HG02642 (cell line): Measurements from ENCODE around the gene RPTOR.

Experiments used
- ATAC-seq: cut with Tn5 transposase; IDR thresholded peaks from one replicate; pipeline ENCODE4 v1.9.1; 2021; ENCODE audit warnings: mild to moderate bottlenecking; ENCODE audit not compliant: unreplicated experiment, poor library complexity

Gene RPTOR

GRCh38 chr17:80970762-80971703, 426.4 kb downstream of the RPTOR start:
- no peak for ATAC-seq

GRCh38 chr17:80971704-80972304, 427.2 kb downstream of the RPTOR start:
- no peak for ATAC-seq

- ATAC-seq = no peak
Measured at GRCh38 chr17:80976701-80977100, 432.1 kb downstream of the RPTOR start.

GRCh38 chr17:80977172-80977571, 432.5 kb downstream of the RPTOR start:
- no peak for ATAC-seq

- ATAC-seq = no peak
Measured at GRCh38 chr17:80978499-80979497, 434.2 kb downstream of the RPTOR start.

GRCh38 chr17:80979547-80980378, 435.1 kb downstream of the RPTOR start:
- ATAC-seq = no peak

- ATAC-seq = no peak
Measured at GRCh38 chr17:80980397-80981061, 435.9 kb downstream of the RPTOR start.

GRCh38 chr17:80981062-80981902, 436.6 kb downstream of the RPTOR start:
- ATAC-seq = no peak

GRCh38 chr17:80981929-80982425, 437.3 kb downstream of the RPTOR start:
- no peak for ATAC-seq

- ATAC-seq = no peak
Measured at GRCh38 chr17:80982426-80982974, 437.9 kb downstream of the RPTOR start.

GRCh38 chr17:80983545-80983944, 438.9 kb downstream of the RPTOR start:
- no peak for ATAC-seq

GRCh38 chr17:80984749-80985148, 440.1 kb downstream of the RPTOR start:
- ATAC-seq = no peak

GRCh38 chr17:80986046-80986445, 441.4 kb downstream of the RPTOR start:
- no peak for ATAC-seq

- ATAC-seq = no peak
Measured at GRCh38 chr17:80986816-80987475, 442.3 kb downstream of the RPTOR start.

- no peak for ATAC-seq
Measured at GRCh38 chr17:80987941-80988461, 443.4 kb downstream of the RPTOR start.

GRCh38 chr17:80989586-80989913, 444.9 kb downstream of the RPTOR start:
- ATAC-seq = no peak
